Measurements from ENCODE around the gene SPTLC3.
"Not testable (repeated sequence)": the region's sequence is repeated elsewhere in the genome, so short reads cannot be mapped to it uniquely, and the experiment has no call there.

SPTLC3 gene

DNA sequence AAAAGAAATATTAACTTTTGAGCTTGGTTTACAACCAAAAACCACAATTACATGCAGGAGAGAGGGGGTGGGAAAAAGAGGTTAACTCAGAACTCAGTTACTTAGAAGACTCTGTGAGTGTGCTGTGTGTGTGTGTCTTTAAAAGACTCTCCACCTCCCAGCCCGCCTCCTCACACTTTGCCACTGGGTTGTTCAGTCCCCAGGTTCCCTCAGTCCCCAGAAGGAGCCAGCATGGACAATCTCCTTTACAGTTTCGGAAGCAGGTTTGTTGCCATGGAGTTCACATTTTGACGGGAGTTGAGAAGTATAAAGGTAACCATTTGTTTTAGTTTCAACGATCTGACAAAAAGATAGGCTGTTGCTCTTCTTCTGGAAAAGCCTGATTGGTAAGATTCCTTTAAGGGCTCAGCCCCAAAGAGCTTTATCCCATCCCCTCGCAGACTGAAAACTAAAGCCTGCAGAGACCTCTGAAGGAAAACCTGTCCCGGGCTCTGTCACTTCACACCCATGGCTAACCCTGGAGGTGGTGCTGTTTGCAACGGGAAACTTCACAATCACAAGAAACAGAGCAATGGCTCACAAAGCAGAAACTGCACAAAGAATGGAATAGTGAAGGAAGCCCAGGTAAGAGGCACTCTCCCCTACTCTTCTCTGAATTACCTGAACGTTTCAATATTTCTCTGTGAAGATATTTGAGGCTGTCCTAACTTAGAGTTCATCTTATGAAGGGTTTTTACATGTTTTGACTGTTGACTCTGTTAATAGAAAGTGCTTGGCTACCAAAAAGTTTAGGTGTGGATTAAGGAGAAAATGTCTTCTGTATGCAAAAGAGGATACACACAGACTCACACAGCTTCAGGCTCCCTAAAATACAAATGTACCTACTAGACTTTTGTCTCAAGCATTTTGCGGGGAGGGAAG, at the start of gene SPTLC3:
SPTLC3 (plus strand) TSS at position 212 of the 921 bp plus-strand sequence; CDS start at position 508, 296 bp downstream.
- no peak for DNase-seq

DNA sequence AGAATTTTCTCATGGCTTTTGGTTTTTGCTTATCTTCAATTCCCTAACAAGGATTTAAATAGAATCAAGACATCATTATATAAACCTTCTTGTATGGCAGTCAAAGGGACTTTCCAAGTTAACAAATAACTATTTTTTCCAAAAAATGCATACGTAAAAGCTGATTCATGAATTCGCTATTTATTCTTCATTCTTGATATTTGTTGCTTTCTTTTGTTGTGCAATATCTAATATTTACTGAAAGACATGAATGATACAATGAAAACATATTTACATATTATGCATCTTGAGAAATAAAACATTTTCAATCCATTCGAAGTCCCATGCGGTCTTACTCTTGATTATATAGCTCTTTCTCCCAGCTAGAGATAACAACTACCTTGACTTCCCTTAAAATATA, 47.0 kb upstream of the SPTLC3 start:
- DNase-seq: no peak

DNA sequence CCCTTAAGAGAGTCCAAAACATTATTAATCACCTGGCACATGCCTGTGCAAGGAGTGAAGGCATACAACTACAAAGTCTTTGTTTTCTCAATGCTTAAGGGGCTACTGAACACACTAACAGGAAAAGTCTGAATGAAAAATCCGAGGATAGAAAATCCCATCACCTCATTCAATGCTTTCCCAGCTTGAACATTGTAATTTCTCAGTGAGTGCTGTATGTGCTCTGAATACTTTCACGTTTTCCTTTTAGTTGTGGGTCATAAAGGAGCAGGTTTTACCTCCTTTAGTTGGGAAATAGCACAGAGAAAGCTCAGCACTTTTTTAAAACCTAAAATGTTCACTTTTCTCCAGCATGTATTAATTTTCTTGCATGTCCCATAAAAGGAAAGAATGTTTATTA, 45.9 kb upstream of the SPTLC3 start:
- no peak for DNase-seq

DNA sequence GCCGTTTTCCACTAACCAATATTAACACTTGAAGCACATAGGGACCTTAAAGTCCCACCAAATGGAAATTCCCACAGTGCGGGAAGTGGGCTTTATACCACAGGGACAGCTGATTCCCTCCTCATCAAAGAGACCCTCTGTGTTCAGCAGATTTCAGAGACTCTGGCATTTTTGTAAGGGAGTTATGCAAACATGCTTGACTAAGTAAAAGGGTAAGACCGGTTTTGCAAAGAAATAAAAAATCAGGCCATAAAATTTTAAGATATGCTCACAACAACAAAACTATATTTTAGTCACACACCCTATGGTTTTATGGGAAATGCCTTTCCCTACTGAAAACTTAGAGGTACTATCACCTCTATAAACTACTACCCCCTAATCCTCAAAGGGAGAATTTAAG, 45.4 kb upstream of the SPTLC3 start:
- DNase-seq: no peak

DNA sequence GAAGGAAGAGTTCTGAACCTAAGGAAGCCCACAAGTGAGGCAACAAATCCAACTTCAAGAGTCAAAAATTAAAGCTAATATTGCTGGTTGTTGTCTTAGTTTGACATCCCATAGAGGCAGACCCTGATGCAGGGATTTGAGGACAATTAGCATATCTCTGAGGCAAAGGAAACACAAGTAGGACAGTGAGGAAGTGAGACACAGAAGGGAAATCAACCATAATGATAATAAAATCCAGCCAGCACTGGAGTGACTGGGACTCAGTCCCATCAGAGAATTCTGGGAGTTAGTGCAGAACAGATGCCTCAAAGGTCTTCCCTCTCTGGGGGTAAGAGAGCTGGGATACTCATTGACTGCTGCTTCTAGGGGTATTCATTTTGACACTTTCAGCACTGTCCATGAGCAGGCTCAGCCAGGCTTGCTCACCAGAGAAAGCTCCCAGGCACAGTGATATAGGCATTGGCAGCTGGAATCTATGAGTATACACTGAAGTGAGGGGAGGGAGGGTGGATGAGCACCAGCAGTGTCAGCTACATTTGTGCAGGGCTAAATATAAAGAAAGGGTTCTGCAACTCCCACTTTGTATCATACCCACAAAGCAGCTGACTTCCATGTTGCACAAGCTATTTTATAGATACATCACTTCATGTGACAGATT, 43.4 kb upstream of the SPTLC3 start:
- DNase-seq: no peak

DNA sequence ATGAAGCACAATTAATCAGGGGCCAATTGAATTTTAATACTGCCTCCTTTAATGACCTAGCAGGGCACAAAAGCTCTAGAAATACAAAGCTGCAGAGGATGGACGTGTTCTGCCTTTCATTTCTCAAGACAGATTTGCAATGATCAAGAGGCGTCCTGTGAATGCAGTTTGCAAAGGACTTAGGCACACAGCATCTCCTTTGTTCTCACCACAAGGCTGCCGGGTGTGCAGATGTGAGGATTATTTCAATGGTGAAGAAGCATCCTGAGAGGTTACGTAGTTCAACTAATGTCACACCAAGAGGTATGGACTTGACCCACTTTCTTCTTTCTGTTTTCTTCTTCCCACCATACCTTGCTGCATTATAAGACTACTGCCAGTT, 42.9 kb upstream of the SPTLC3 start:
- no peak for DNase-seq

DNA sequence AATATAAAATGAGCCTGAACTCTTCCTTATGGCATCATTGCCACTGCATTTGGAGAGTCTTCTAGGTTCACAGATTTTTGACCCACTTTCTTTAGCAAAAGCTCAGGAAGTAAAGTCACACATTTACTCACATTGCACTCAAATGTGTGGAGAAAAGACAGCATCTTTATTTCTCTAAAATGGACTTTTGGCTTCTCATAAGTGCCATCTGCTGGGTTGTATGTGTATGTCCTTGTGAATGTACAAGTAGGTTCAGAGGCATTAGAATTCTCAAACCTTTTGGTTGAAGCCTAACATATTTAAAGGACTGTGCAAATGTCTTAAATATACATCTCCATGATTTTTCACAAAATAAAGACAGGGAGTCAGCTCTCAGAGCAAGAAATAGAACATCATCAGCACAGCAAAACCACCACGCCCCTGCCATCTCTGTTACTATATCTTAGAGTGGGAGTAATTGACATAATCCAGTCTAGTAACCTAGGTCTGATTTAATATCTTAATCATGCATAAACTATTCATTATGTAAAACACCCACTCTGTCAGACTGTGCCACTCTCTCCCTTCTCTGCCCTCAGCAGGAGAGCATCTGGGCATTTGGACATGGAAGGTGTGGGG, 42.2 kb upstream of the SPTLC3 start:
- DNase-seq: no peak

DNA sequence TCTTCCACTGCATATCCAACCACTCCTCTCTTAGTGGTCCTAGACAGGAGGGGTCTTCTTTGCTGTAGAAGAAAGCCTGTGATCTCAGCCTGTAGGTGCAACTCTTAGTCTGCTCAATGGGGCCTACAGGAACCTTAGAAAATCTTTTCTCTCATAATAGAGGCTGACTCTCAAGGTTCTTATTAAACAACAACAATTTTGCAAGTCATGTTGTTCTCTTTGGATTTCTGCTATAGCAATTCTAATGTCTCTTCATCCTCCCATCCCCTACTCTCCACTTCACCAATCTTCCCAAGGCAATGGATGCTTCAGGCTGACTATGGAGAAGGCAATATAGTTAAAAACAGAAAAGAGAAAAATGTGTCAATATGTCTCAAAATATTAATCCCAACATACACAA, 40.8 kb upstream of the SPTLC3 start:
- no peak for DNase-seq

DNA sequence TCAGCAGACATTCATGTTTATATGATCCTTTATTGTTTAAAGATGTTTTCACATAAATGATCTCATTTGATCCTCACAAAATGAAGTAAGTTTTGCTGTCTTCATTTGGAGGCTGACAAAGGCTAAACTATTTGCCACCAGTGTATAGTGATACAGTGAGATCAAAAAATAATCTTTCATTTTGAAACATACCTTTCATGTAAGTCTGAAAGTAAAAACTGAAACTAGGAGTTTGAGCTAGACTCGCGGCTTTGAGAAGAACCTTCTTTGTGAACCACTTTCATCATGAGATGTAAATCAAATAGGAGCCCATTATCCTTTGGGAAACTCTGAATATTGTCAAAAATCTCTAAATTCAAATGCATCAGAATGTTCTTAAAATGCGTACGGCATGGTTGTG, 40.3 kb upstream of the SPTLC3 start:
- no peak for DNase-seq

DNA sequence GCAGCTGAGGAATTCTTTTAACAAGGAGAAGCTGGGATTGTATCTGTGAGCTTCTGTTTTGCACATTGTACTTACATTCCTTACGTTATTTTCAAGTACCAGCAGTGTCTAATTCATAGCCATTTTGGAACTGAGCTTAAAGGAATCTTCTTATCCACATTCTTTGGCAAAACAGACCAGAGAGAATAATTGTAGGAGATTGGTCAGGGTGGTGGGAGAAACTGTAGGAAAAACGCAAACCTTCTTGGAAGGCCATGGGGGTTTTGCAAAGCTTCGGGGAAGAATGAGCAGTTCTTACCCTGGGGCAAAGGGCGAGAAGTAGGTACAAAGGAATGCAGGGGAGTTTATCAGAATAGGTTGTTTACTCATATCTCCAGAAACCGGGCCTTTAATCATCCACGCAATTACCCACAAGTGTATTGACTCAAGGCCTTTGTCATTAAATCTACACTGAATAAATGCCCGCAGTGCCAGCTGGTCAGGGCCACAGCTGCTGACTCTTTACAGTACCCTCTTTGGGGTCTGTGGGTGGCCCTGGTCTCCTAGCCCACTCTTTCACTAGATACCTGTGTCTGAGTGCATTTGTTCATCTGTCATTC, 39.6 kb upstream of the SPTLC3 start:
- DNase-seq: no peak

DNA sequence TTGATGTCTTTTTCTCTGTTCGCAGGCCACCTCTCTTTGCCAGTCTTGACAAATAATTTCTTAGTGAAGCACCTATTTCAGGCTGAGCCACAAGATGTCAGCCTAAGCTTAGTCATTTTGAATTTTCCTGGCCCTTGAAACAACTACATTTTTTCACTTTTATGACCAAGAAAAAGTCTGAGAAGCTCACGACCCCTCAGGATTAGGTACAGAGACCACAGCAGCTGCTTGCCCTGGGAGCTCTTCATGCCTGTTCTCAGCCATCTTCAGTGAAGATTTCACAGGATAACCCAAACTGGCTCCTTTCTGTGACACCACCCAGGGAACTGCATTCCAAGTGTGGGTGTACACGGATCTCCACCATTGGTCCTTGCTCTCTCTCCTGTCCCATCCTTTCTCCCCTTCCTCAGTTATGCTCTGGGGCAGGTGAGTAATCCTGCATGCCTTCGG, 38.4 kb upstream of the SPTLC3 start:
- no peak for DNase-seq

DNA sequence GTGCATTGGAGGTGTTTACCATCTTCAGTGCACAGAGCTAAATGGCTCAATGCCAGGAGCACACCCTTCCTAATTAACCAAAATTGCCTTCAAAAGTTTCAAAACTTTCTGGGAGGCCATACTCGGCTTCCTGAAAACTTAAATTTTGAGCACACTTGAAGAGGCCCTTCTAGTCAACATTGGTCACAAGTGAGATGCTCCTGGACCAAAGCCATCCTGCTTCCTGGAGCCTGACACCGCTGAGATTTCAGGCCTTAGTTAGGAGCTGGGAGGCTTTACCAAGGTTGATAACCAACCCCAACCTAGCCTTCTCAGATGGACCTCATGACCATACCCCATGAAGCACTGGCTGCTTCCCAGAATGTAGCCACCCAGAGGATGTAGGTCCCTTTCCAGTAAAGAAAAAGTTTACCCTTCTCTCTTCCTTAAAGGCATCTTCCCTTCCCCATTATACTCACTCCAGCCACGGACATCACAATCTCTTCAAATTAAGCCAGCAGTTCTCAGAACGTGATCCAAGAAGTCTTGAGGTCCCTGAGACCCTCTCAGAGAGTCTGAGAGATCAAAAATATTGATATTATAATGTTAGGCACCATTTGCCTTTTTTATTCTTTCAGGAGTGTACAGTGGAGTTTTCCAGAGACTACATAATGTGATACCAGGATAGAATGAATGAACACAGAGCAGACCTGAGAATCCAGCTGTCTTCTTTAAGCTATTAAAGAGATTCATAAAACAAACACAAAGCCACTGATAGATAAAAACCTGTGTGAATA, 32.8 kb upstream of the SPTLC3 start:
- no peak for DNase-seq

DNA sequence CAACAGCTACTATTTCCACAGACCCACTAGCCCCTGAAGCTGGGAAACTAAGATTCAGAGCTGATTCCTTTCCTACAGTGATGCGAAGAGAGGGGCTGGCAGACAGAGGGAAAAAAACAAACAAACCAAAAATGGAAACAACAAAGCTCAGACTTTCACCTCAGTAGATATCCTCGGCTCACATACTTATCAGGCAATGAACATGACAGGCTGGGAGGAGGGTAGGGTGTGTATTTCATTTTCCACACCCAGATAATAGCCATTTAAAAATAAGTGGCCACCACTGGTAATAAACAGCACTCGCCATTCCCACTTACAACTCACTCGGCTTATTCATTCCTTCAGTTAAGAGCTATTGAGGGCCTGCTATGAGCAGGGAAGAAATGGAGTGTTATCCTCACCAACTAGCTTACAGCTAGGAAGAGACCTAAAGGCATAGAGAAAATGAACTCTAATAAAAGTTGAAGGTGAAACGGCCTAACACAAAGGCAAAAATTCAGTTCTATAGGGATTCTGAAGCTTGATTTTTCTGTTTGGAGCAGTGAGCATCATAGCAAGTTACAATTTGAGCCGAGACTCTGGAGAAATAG, 32.0 kb upstream of the SPTLC3 start:
- no peak for DNase-seq

DNA sequence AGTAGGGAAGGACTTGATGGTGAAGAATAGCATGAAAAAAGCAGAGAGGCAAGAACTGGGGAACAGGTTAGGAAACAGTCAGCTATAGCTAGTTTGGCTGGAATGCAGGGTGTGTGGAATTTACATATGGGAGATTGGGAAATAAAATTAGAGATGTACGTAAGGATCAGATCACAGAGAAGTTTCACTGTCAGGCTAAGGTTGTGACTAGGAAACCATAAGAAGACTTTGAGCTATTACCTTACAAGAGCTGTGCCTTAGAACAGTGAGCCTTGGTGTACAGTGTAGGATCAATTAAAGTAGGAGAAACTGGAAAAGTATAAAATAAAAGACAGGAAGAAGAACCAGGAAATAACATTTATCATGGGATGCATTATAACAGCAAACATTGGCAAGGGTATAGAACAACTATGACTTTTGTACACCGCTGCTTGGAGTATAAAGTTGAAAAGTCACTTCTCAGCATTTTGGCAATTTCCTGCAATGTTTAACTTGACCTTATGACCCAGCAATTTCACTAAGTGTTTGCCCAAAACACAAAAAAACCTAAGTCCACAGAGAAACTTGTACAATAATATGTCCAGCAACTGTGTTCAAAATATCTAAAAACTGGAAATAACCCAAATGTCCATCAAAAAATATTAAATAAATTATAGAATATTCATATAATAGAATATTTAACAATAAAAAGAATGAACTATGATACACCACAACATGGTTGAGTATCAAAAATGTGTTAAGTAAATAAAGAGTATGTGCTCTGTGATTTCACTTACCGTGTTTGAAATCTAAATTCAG, 31.2 kb upstream of the SPTLC3 start:
- no peak for DNase-seq

DNA sequence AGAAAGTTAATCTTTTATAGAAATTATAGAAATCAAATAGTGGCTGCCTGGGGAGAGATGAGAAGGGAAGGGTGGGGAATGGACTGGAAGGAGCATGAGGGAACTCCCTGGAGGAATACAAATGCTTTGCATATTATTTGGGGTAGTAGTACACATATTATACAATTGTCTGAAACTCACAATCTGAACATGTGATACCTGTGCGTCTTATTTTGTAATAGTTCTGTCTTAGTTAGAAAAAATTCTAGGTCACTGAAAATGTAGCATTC, 30.7 kb upstream of the SPTLC3 start:
- no peak for DNase-seq

DNA sequence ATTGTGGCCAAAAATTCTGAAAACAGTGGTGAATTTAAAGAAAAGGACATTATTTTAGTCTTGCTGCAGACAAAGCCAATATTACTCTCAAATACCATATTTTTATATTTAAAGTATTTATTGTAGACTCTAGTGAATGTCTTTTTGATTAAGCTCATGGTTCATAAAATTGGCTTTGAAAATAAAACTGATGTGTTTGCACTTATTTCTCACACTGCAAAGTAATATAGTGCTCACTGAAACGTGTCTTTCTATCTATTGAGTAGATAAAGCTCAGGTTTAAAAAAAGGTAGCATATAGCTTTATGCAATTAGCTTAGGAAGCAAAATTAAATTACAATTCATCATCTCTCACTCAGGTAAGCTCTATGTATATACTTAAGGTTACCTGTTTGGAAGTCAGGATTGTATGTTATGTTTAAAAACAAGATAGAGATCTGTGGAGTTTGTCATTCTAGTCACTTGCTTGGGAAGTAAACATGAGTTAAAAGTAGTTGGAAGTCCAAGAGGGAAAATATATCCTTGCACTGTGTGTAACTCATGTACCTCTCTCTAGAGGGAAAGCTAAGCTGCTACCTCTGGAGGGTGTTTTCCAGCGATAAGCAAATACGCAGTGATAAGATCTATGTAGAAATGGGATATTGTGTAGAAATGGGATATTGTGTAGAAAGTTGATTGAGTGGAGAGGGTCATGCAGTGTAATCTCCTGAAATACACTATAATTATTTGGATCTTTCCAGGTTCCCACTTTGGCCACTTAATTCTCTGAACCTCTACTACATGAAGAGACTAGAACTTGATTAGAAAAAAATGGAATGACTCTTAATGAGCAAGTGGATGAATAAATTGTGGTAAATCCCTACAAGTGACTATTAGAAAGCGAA, 29.9 kb upstream of the SPTLC3 start:
- DNase-seq: no peak

DNA sequence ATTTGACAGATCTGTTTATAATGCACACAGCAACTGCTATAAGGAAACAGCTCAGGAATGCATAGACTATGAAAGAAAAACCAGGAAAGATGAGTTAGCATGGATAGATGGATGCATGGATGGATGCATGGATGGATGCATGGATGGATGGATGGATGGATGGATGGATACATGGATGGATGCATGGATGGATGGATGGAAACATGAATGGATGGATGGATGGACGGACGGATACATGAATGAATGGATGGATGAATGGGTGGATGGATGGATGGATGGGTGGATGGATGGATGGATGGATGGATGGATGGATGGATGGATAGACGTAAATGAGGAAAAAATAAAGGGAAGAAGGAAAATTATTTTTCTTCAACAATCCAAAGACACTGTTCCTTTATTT, 29.1 kb upstream of the SPTLC3 start:
- DNase-seq: not testable (repeated sequence)

DNA sequence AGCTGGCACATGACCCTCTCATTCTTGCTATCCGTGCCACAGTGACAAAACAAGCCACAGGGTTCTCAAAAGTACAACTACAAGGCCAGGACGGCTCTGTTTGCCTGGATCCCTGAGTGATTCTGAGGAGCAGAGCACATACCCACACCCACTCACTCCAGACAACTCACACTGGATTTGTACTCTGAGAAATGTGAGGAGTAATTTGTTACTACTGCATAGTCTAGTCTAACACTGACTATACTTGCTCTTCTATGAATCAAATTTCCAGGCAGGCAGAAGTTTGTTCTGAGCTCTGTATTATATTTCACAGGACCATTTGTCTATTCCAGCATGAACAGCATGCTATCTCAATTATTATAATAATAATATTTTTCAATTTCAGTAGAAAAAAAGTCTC, 26.7 kb upstream of the SPTLC3 start:
- no peak for DNase-seq

DNA sequence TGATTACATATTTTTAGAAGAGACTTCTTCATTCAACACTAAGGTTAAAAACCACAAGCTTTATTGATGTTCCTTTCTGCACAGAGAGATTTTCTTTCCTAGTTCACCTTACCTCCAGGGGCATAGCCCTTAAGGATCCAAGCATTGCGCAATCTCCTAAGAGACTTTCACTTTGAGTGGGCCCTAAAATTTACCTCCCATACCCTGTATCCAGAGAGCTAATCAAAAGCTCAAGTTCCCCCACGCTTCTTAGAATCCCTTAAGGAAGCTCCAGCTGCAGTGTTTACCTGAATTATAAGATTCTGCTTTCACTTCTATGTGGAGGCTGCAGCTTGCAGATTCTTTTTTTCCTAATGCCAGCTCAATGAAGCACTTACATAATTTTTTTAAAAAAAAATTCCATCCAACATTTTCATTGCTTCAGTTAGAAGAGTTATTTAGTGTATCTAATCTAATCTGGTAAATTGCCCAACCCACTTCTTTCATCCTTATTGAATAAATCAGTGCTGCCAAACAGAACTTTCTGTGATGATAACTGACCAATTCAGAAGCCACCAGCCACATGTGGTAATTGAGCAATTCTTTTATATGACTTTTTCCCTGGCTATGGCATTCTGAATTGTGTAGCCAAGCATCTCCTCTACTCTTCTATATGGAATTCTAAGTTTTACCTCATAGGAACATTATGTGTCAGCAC, 24.6 kb upstream of the SPTLC3 start:
- no peak for DNase-seq

DNA sequence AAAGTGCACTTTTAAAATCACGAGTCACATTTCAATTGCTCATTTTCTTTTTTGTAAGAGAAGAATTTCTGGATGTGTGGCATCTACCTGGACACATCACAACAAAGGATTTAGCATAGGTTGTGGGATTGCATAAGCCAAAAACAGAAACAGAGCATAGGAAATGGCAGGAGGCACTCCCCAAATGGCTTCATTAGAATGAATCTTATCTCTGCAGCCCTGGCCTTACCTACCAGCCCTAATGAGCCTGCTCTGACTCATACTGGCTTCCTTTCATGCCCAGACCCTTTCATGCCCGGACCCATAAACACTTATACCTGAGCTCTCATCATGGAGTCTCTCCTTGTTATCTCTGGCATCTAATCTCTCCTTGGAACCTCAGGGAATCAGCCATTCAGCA, 23.9 kb upstream of the SPTLC3 start:
- DNase-seq: no peak
